Measurements from ENCODE around the gene IGSF3.
"Not testable (repeated sequence)": the region's sequence is repeated elsewhere in the genome, so short reads cannot be mapped to it uniquely, and the experiment has no call there.

IGSF3 gene

DNA sequence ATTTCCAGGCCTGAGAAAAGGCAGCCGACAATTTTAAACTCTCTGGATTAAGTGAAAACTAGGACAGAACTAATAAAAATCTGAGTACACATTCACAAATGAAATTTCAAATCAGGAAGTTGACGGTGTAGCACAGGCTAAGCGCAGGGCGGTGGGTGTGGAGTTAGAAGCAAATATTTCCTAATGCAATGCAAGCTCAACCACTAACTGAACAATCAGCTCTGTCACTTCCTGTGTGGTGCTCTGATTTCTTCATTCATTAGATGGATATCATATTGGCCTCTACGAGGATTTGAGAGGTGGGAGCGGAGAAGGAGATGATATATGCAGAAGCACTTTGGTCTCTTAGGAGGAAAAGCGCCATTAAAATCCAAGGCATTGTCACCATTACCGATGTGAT, 61.5 kb downstream of the IGSF3 start:
- not testable (repeated sequence) for H3K27ac ChIP-seq (replicated peaks); H3K27me3 ChIP-seq (ENCODE audit: insufficient read depth, poor library complexity, severe bottlenecking); H3K4me3 ChIP-seq (replicated peaks; ENCODE audit: insufficient read depth, low read length)
- peak; percentile 22 to 84 for DNase-seq (ENCODE audit: low read depth in 1 of 2, low spot score in 1 of 2)
- peak; percentile 43; the same call in 1 of the 2 replicates for TF ChIP-seq POLR2AphosphoS5 (IDR thresholded peaks at IDR 0.05; ENCODE audit: low read depth)

DNA sequence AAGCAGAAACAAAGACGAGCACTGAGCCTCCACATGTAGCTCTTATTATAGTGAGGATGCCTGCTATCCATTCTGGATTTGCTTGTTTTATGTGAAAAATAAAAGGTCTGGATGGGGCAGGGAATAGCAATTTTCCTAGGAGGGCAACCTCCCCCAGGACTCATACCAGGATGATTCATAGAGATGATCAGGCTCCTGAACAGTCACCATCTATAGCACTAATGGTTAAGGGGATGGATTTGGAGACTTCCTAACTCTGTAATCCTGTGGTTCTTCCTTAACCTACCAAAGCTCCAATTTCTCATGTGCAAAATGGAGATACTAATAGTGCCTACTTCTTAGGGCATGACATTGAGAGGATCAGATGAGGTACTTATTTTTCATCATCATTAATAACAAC, 62.2 kb downstream of the IGSF3 start:
- no peak overlapping the region for H3K4me3 ChIP-seq (replicated peaks; ENCODE audit: insufficient read depth, low read length)
- no peaks in the 10 kb centered on the region for H3K27me3 ChIP-seq (ENCODE audit: insufficient read depth, poor library complexity, severe bottlenecking)
- no peak for DNase-seq (ENCODE audit: low read depth in 1 of 2, low spot score in 1 of 2)
- no peak for TF ChIP-seq SPI1 (IDR thresholded peaks at IDR 0.05; ENCODE audit: borderline replicate concordance, low read depth)
- TF ChIP-seq, protein P1, sequence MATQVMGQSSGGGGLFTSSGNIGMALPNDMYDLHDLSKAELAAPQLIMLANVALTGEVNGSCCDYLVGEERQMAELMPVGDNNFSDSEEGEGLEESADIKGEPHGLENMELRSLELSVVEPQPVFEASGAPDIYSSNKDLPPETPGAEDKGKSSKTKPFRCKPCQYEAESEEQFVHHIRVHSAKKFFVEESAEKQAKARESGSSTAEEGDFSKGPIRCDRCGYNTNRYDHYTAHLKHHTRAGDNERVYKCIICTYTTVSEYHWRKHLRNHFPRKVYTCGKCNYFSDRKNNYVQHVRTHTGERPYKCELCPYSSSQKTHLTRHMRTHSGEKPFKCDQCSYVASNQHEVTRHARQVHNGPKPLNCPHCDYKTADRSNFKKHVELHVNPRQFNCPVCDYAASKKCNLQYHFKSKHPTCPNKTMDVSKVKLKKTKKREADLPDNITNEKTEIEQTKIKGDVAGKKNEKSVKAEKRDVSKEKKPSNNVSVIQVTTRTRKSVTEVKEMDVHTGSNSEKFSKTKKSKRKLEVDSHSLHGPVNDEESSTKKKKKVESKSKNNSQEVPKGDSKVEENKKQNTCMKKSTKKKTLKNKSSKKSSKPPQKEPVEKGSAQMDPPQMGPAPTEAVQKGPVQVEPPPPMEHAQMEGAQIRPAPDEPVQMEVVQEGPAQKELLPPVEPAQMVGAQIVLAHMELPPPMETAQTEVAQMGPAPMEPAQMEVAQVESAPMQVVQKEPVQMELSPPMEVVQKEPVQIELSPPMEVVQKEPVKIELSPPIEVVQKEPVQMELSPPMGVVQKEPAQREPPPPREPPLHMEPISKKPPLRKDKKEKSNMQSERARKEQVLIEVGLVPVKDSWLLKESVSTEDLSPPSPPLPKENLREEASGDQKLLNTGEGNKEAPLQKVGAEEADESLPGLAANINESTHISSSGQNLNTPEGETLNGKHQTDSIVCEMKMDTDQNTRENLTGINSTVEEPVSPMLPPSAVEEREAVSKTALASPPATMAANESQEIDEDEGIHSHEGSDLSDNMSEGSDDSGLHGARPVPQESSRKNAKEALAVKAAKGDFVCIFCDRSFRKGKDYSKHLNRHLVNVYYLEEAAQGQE (IDR thresholded peaks at IDR 0.05; ENCODE audit: insufficient replicate concordance, low read depth), result no peak
- TF ChIP-seq, protein P2, sequence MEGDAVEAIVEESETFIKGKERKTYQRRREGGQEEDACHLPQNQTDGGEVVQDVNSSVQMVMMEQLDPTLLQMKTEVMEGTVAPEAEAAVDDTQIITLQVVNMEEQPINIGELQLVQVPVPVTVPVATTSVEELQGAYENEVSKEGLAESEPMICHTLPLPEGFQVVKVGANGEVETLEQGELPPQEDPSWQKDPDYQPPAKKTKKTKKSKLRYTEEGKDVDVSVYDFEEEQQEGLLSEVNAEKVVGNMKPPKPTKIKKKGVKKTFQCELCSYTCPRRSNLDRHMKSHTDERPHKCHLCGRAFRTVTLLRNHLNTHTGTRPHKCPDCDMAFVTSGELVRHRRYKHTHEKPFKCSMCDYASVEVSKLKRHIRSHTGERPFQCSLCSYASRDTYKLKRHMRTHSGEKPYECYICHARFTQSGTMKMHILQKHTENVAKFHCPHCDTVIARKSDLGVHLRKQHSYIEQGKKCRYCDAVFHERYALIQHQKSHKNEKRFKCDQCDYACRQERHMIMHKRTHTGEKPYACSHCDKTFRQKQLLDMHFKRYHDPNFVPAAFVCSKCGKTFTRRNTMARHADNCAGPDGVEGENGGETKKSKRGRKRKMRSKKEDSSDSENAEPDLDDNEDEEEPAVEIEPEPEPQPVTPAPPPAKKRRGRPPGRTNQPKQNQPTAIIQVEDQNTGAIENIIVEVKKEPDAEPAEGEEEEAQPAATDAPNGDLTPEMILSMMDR (IDR thresholded peaks at IDR 0.05; ENCODE audit: insufficient read depth, low read length), result no peak
- TF ChIP-seq GABPA (IDR thresholded peaks at IDR 0.05; ENCODE audit: low read depth), result no peak
- no peak for TF ChIP-seq POLR2AphosphoS5 (IDR thresholded peaks at IDR 0.05; ENCODE audit: low read depth)
- no peak overlapping the region for H3K27ac ChIP-seq (replicated peaks)

DNA sequence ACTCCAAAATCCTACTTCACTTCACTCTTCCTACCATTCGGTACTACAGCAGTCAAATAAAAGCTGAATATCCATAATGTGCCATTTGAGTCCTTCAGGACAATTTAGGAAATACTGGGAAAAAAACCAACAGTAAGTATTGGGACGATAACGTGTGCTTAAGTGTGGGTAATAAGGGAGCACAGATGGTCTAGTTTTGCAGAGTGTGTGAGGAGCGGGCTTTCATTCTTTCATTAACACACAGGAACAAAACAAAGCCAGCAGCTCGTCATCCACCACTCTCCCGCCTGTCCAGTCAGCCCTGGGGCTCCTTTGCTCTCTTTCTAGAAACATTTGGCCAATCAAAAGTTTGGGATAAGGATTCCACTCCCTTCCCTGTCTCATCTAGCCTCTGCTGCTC, 63.1 kb downstream of the IGSF3 start:
- H3K27me3 ChIP-seq (ENCODE audit: insufficient read depth, poor library complexity, severe bottlenecking); DNase-seq (ENCODE audit: low read depth in 1 of 2, low spot score in 1 of 2); H3K27ac ChIP-seq (replicated peaks); H3K4me3 ChIP-seq (replicated peaks; ENCODE audit: insufficient read depth, low read length): not testable (repeated sequence)

DNA sequence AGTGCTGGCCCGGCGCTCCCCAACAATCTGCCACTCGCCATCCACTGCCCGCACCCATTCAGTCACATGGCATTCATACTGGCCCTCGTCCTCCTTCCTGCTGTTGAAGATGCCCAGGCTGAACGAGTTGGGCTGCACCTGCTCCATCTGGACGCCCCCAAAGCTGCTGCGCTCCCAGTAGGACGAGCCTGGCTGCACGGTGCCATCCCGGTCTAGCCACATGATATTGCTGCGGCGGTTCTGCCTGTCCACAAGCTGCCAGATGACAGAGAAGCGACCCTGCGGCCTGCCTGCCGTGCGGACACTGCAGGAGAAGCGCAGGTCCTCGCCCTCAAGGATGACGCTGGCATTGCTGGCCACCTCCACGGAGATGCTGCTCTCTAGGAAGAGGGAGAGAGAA, 63.9 kb downstream of the IGSF3 start:
- H3K27me3 ChIP-seq (ENCODE audit: insufficient read depth, poor library complexity, severe bottlenecking); H3K27ac ChIP-seq (replicated peaks); DNase-seq (ENCODE audit: low read depth in 1 of 2, low spot score in 1 of 2); H3K4me3 ChIP-seq (replicated peaks; ENCODE audit: insufficient read depth, low read length): not testable (repeated sequence)

DNA sequence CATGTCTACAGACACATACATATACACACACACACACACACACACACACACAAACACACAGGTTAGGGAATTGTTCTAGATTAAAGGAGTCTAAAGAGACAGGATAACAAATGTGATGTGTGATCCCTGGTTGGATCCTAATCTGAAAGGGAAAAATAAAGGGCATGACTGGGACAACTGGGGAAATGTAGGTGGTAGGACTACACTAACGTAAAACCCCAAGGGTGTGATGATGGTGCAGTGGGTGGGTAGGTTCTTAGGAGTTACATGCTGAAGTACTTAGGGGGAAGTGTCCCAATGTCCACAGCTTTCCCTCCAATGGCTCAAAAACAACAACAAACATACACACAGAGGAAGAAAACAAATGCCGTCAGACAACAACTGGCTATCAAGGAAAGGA, 68.2 kb downstream of the IGSF3 start:
- not testable (repeated sequence) for H3K4me3 ChIP-seq (replicated peaks; ENCODE audit: insufficient read depth, low read length); DNase-seq (ENCODE audit: low read depth in 1 of 2, low spot score in 1 of 2); H3K27ac ChIP-seq (replicated peaks); H3K27me3 ChIP-seq (ENCODE audit: insufficient read depth, poor library complexity, severe bottlenecking)

DNA sequence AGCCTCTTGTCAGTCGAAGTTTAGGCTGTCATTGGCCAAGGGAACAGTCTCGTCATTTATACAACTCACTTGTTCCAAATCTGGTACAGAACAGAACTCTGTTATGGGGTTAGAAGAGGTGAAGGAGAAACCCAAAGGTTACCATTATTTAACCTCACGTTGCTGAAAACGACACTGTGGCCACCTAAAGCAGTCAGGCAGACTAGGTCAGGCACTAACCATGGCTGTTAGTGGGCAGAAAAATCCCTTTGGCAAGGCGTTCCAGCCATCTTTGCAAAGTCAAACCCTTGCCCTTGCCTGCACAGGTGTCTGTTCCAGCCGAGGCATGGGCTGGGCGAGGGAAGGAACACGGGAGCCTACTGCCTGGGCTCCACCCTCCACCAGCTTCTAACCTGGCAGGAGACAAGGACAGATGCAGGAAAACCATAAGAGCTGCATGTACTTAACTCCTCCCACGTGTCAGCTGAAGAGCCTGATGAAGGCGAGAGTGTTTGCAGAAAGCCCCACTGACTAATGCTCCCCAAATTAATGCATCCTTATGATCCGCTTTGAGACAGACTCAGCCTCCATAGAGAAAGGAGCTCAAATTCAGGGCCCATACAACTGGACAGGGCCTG, 69.0 kb downstream of the IGSF3 start:
- not testable (repeated sequence) for H3K27ac ChIP-seq (replicated peaks); DNase-seq (ENCODE audit: low read depth in 1 of 2, low spot score in 1 of 2); H3K4me3 ChIP-seq (replicated peaks; ENCODE audit: insufficient read depth, low read length); H3K27me3 ChIP-seq (ENCODE audit: insufficient read depth, poor library complexity, severe bottlenecking)

DNA sequence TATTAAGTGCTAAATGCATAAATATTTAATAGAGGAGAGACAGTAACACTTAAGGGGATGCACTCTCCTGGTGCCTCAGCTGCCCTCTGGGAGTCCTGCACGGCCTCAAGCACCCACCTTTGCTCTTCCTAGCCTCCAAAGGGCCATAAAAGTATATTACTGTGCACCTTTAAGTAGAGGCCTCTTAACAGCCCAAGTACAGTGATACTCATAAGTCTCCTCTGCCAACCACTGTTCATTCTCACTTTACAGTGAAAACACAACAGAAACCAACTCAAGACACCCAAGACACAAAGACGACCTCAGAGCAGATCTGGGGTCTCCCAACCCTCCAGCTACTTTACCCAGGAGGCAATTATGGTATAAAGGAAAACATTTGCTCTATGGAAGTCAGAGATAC, 70.1 kb downstream of the IGSF3 start:
- not testable (repeated sequence) for H3K27ac ChIP-seq (replicated peaks); DNase-seq (ENCODE audit: low read depth in 1 of 2, low spot score in 1 of 2); H3K4me3 ChIP-seq (replicated peaks; ENCODE audit: insufficient read depth, low read length); H3K27me3 ChIP-seq (ENCODE audit: insufficient read depth, poor library complexity, severe bottlenecking)

DNA sequence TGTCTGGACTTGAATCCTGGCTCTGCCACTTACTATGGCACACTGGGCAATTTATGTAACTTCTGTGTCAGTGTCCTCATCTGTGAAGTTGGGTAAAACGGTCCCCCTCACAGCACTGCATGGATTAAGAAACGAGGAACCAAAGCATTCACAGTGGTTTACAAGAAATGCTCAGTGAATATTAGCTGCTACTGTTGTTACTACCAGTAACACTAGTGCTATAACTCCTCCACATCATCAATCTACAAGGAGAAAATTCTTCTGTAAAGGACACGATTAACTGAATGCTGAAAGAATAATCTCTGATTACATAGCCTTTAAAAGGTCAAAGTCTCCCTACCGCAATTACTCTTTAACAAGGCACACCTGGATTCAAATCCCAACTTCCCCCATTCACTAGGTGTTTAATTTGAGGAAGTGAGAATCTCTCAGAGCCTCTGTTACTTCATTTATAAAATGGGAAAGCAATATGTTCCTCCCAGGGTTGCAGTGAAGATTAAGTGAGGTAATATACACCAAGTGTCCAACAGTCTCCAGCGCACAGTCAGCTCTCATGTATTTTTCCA, 70.7 kb downstream of the IGSF3 start:
- H3K4me3 ChIP-seq (replicated peaks; ENCODE audit: insufficient read depth, low read length); H3K27ac ChIP-seq (replicated peaks); H3K27me3 ChIP-seq (ENCODE audit: insufficient read depth, poor library complexity, severe bottlenecking): not testable (repeated sequence)
- peak; percentile 65 for TF ChIP-seq SPI1 (IDR thresholded peaks at IDR 0.05; ENCODE audit: borderline replicate concordance, low read depth)
- DNase-seq (ENCODE audit: low read depth in 1 of 2, low spot score in 1 of 2), result peak in 1 of 2 experiments; percentile 35

DNA sequence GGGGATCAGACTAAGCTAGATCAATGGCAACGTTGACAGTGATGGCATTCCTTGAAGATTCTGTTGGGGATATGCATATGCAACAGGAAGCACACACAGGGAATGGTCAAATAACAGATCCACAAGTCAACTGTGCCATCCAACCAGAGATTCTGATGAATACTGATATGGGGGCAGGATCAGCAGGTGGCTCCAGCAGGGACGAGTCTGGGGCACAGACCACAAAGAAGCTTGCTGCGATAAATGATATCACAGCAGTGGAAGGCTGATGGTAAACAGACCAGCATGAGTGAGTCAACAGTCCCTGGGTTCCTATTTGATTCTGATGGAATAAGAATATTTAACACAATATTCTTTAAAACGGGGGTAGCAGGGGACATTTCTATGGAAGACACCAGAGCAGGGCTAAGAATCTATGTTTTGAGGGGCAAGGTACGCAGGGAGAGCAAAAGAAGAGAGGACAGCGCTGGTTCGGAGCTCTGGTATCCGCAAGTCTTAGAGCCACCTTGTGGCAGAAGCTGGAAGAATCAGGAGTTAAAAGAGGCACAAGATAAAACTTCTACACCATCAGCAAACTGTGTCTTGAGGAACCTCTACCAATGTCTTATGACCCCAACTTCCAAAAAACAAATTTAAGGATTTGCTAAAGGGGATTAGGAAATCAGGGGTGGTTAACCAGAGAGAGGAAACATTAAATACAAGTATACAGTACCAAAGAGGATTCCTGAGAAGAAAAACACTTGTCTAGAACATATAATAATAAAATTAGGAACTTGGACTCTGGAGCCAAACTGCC, 71.4 kb downstream of the IGSF3 start:
- not testable (repeated sequence) for H3K27ac ChIP-seq (replicated peaks); H3K4me3 ChIP-seq (replicated peaks; ENCODE audit: insufficient read depth, low read length); H3K27me3 ChIP-seq (ENCODE audit: insufficient read depth, poor library complexity, severe bottlenecking)
- peak in 1 of 2 experiments; percentile 45 for DNase-seq (ENCODE audit: low read depth in 1 of 2, low spot score in 1 of 2)
